GM19397 (cell line): Measurements from ENCODE around the gene STRAP.
"Not testable (repeated sequence)": the region's sequence is repeated elsewhere in the genome, so short reads cannot be mapped to it uniquely, and the experiment has no call there.

Experiments
- ATAC-seq: cut with Tn5 transposase; IDR thresholded peaks from one replicate; pipeline ENCODE4 v1.9.1; 2021; ENCODE audit warnings: mild to moderate bottlenecking, moderate library complexity; ENCODE audit not compliant: unreplicated experiment

STRAP gene

DNA sequence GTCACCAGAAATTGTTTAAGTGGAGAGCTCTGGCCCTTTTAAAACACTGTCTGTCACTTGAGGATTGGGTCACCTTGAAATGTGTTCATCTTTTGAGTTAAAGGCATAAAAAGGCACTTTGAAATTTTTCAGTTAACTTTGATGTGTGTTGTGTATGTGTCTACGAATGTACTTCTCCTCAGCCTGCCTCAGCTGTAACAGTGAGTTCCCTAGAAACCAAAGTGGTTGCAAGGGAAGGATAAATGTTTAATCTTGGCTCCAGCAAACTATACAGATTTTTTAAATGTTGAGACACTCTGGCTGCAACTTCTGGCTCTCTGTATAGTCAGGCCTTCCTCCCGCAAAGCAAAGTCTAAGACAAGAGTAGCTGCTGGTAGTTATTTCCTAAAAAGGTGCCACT, 37.2 kb downstream of the STRAP start:
- no peak for ATAC-seq

DNA sequence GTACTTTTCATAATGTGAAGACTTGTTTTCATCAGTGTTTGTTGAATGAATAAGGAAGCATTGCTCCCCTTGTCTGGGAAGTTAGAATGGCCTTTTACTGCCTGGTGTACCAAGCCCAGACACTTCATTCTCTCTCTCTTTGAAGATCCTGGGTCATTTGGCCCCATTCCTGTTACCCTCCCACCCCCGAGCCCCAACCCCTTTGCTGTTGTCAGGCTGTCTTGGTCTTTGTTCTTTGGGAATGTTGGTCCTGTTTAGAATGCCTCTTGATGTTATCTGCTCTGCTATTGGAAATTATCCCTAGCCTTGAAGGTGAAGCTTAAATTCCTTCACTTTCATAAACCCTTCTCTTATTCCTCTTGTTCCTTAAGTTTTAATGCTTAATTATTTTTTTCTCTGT, 42.8 kb downstream of the STRAP start:
- no peak for ATAC-seq

DNA sequence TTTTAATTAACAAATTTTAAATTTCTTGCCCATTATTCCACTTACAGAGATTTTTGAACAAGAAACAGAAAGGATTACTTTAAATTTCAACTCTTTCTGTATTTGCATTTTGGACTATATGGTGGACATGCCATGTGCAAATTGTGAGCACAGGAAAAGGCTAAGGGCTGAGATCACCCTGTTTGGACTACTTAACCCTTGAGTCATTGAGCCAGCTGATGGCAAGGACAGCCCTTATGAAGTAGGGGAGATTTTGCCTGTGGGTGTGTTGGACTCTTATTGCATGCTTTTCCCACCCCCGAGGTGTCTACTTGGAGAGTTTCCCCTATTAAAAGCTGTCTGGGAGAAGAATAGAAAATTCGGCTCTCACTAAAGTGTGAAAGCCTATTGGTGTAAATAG, 46.2 kb downstream of the STRAP start:
- no peak for ATAC-seq

DNA sequence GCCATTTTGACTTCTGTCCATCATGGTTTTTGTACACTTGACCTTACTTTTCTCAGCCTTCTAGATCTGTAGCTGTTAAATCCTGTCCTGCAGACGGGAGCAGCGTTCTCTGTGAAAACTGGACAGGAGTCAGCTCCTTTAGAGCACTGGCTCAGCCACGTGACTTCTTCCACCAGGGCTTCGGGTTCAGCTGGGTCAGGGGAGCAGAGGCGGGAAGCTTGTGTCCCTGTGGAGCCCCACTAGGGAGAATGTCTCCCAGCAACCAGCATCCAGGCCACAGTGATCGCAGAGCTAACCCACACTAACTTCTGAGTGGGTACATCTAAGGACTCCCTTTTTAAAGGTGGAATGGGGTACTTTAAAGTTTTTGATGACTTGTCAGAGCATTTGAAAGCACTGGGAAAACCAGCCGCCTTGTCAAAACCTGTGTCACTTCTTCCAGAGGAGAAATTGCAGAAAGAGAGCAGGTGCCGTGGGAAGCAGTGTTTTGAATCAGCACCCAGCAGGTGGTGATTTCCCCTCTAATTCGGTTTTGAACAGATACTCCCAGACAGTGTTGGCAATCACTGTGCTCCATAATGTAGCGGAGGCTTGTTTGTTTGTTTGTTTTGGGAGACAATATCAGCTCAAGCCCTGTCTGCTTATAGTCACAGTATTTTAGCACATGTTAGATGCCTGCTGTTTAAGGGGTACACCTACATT, 46.8 kb downstream of the STRAP start:
- no peak for ATAC-seq

DNA sequence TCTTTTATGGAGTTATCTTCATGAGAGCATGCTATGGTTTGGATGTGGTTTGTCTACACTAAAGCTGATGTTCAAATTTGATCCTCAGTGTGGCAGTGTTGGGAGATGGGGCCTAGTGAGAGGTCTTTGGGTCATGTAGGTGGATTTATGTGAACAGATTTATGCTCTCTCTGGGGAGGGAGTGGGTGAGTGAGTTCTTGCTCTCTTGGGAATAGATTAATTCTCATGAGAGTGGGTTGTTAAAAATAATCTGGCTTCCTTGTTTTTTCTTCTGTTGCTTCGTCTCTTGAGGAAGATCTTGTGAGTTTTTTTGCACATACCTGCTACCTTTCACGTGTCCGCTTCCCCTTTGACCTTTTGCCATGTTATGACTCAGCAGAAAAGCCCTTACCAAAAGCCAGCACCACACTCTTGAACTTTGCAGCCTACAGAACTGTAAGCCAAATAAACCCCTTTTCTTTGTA, 49.4 kb downstream of the STRAP start:
- ATAC-seq, result no peak

DNA sequence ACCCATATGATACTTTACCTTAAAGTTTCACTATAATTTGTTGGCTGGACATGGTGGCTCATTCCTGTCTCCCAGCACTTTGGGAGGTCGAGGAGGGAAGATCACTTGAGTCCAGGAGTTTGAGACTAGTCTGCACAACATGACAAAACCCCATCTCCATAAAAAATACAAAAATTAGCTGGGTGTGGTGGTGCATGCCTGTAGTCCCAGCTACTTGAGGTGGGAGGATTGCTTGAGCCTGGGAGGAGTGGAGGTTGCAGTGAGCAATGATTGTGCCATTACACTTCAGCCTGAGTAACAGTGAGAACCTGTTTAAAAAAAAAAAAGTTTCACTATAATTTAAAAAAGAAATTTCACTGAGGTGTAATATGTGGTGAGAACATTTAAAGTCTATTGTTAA, 50.1 kb downstream of the STRAP start:
- no peak for ATAC-seq

DNA sequence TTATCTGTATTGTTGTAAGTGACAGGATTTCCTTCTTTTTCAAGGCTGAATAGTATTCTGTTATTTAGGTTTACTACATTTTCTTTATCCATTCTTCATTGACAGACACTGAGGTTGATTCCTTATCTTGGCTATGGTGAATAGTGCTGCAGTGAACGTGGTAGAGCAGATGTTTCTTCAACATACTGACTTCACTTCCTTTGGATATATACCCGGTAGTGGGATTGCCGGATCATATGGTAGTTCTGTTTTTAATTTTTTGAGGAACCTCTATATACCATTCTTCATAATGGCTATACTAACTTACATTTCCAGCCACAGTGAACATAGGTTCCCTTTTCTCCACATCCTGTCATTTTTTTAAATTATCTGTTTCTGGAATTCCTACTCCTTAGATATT, 50.8 kb downstream of the STRAP start:
- no peak for ATAC-seq

DNA sequence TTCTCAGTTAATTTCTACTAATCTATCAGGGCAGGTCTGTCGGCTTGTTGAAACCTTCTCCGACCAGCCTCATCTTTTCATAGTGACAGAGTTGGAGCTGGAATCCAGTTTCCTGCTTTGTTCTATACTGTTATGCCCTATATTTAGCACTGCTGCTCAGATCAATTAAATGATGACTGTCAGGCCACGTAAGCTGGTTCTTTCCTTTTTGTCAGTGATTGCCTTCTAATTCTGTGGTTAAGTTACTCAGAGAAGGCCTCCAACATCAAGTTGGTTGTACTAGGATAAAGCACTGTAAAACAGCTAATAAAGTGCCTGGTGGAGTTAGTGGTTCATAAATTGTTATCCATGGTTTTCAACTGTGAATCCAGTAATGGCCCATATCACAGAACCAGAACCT, 51.6 kb downstream of the STRAP start:
- ATAC-seq, result no peak

DNA sequence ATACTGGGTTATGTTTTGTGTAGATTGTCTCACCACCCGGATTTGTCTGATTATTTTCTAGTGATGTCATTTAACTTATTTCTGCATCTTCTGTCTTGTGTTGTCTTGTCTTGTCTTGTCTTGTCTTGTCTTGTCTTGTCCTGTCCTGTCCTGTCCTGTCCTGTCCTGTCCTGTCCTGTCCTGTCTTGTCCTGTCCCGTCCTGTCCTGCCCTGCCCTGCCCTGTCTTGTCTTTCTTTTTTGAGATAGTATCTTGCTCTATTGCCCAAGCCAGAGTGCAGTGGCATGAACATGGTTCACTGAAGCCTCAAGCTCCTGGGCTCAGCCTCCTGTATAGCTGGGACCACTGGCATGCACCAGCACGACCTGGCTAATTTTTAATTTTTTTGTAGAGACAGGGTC, 54.6 kb downstream of the STRAP start:
- ATAC-seq, result no peak

DNA sequence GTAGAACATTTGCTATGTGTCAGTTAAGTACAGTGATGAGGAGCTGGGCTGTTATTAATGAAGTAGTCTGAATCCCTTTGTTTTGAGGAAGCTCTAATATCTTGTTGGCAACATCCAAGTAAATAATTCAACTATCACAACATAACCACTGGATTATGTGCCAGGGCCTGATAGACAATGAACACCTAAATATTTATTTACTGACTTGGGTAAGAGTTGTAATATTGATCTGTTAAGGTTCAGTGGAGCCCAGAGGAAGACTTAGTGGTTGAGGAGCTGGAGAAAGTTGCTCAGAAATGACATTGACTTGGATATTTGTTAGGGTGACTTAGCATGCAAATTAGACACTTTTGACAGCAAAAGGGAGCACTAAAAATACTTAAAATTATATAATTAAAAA, 55.7 kb downstream of the STRAP start:
- no peak for ATAC-seq

DNA sequence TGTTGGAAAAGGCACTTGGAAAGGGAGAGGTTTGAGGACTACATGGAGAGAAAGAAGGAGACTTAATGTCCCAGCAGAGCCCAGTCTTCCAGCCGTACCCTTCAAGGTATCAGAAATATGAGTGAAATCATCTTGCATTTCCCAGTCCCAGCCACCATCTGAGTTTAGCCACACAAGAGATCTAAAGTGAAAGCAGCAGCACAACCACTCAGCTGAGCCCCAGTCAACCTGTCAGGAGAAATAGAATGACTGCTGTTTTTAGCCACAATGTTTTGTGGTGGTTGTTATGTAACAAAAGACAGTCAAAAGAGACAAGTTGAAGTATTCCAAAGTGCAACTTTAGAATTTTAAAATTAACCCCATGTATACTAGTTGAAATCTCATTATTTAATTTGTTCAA, 56.9 kb downstream of the STRAP start:
- ATAC-seq, result no peak

DNA sequence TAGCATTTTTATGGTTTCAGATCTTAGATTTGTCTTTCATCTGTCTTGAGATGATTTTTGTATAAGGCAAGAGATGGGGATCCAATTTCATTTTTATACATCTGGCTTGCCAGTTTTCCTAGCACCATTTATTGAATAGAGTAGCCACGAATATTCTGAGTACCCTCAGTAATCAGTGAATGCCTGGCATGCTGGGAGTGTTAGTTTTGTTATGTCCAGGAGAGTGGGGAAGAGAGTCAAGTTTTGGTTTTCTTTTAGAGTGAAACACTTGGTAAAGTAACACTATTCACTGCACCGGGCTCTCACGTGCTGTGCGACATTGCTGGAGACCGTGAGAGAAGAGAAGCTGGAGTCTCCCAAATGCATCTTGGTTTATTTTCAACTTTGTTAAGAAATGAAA, 60.3 kb downstream of the STRAP start:
- ATAC-seq, result no peak

DNA sequence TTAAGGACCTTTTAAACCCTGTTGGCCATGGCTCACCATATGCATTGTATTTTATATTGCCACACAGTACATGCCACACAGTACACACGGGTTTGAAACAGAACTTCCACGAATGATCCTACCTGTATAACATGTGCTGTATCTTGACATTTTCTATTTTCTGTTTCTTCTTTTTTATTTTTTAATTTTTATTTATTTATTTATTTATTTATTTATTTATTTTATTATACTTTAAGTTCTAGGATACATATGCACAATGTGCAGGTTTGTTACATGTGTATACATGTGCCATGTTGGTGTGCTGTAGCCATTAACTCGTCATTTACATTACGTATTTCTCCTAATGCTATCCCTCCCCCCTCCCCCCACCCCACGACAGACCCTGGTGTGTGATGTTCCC, 61.3 kb downstream of the STRAP start:
- ATAC-seq, result not testable (repeated sequence)

DNA sequence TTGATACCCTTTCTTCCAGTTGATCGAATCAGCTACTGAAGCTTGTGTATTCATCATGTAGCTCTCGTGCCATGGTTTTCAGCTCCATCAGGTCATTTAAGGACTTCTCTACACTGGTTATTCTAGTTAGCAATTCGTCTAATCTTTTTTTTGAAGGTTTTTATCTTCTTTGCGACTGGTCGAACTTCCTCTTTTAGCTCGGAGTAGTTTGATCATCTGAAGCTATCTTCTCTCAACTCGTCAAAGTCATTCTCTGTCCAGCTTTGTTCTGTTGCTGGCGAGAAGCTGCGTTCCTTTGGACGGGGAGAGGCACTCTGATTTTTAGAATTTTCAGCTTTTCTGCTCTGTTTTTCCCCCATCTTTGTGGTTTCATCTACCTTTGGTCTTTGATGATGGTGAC, 66.3 kb downstream of the STRAP start:
- ATAC-seq, result not testable (repeated sequence)
